GM19238 (cell line): ENCODE measurements around the gene PLXDC2.

ENCODE experiments used
- DNase-seq: peaks from one replicate; pipeline ENCODE4 v3.0.0; 2011; ENCODE audit warnings: low spot score; ENCODE audit not compliant: insufficient read length

The PLXDC2 gene

GRCh38 chr10:20105931-20106330, 289.7 kb downstream of the PLXDC2 start:
- DNase-seq = no peak

- no peak for DNase-seq
Observed at GRCh38 chr10:20108021-20108420, 291.8 kb downstream of the PLXDC2 start.

- no peak for DNase-seq
Observed at GRCh38 chr10:20109613-20110012, 293.4 kb downstream of the PLXDC2 start.

GRCh38 chr10:20110125-20111100, 294.2 kb downstream of the PLXDC2 start:
- DNase-seq = no peak

GRCh38 chr10:20114179-20114578, 297.9 kb downstream of the PLXDC2 start:
- DNase-seq = no peak

GRCh38 chr10:20115894-20116293, 299.7 kb downstream of the PLXDC2 start:
- DNase-seq = no peak

- DNase-seq = no peak
Observed at GRCh38 chr10:20117471-20117870, 301.2 kb downstream of the PLXDC2 start.

GRCh38 chr10:20118119-20118518, 301.9 kb downstream of the PLXDC2 start:
- DNase-seq = no peak

- DNase-seq = no peak
Observed at GRCh38 chr10:20128811-20129210, 312.6 kb downstream of the PLXDC2 start.

GRCh38 chr10:20132816-20133215, 316.6 kb downstream of the PLXDC2 start:
- no peak for DNase-seq

GRCh38 chr10:20133669-20134189, 317.5 kb downstream of the PLXDC2 start:
- DNase-seq = no peak

- no peak for DNase-seq
Observed at GRCh38 chr10:20142311-20142710, 326.1 kb downstream of the PLXDC2 start.

- DNase-seq = no peak
Observed at GRCh38 chr10:20144268-20144667, 328.0 kb downstream of the PLXDC2 start.

GRCh38 chr10:20146004-20146403, 329.8 kb downstream of the PLXDC2 start:
- DNase-seq = no peak

- DNase-seq = no peak
Observed at GRCh38 chr10:20147684-20148083, 331.5 kb downstream of the PLXDC2 start.

GRCh38 chr10:20156511-20156910, 340.3 kb downstream of the PLXDC2 start:
- no peak for DNase-seq

GRCh38 chr10:20157314-20157713, 341.1 kb downstream of the PLXDC2 start:
- no peak for DNase-seq

- no peak for DNase-seq
Observed at GRCh38 chr10:20158086-20158485, 341.9 kb downstream of the PLXDC2 start.

- no peak for DNase-seq
Observed at GRCh38 chr10:20162123-20162522, 345.9 kb downstream of the PLXDC2 start.

- no peak for DNase-seq
Observed at GRCh38 chr10:20166096-20166675, 350.0 kb downstream of the PLXDC2 start.

- DNase-seq = no peak
Observed at GRCh38 chr10:20170661-20171060, 354.4 kb downstream of the PLXDC2 start.

- DNase-seq = no peak
Observed at GRCh38 chr10:20173046-20173445, 356.8 kb downstream of the PLXDC2 start.
